K562 (cell line): Measurements from ENCODE around the gene MRPL58. TPM values are rescaled to one million over a fixed set of nuclear protein-coding genes. Genes with fewer than 3 reads are reported as not detected.

ENCODE experiments used
- FOXK2 ChIP-seq, 2 experiments: fragments of 450-650 bp; IDR thresholded peaks in 1 of 2; conservative IDR thresholded peaks in 1 of 2; 2 replicates each; pipeline ENCODE4 v1.6.1; 2016; ENCODE audit warnings: low read depth in 2 of 2, mild to moderate bottlenecking in 1 of 2
- KHSRP ChIP-seq: fragments of 450-650 bp; IDR thresholded peaks from 2 replicates; pipeline ENCODE4 v1.6.1; 2017
- MEF2A ChIP-seq: IDR thresholded peaks from 2 replicates; pipeline ENCODE4 v1.6.1; 2011; ENCODE audit warnings: low read depth, mild to moderate bottlenecking, low read length, moderate library complexity; ENCODE audit not compliant: control insufficient read depth
- RAD21 ChIP-seq, 2 experiments: fragments of 250-450 bp in 1 of 2; fragments of 450-650 bp in 1 of 2; sonication (Bioruptor Pico) in 1 of 2; formaldehyde crosslinking in 1 of 2; IDR thresholded peaks in 1 of 2; conservative IDR thresholded peaks in 1 of 2; 2 replicates each; pipeline versions ENCODE4 v1.4.0 to v1.8.0; 2020 to 2022; ENCODE audit warnings: mild to moderate bottlenecking in 2 of 2, moderate library complexity in 1 of 2
- RHOXF2B ChIP-seq: fragments of 250-450 bp; sonication (Bioruptor Pico); conservative IDR thresholded peaks from 2 replicates; pipeline ENCODE4 v1.5.1; 2021
- SAFB ChIP-seq: fragments of 200-400 bp; formaldehyde crosslinking; IDR thresholded peaks from 2 replicates; pipeline ENCODE4 v1.6.1; 2017; ENCODE audit warnings: low read depth, low read length, borderline replicate concordance
- SREBF1 ChIP-seq: fragments of 150-350 bp; IDR thresholded peaks from 2 replicates; pipeline ENCODE4 v1.6.1; 2014; ENCODE audit warnings: antibody characterized with exemption, low read depth, low read length, borderline replicate concordance
- TAF9B ChIP-seq: fragments of 450-650 bp; IDR thresholded peaks from 2 replicates; pipeline ENCODE4 v1.6.1; 2018; ENCODE audit warnings: mild to moderate bottlenecking; ENCODE audit not compliant: partially characterized antibody
- TCF7 ChIP-seq: sonication (generic); IDR thresholded peaks from 2 replicates; pipeline ENCODE4 v1.6.1; 2016; ENCODE audit warnings: antibody characterized with exemption, borderline replicate concordance
- TFAP4 ChIP-seq: sonication (generic); formaldehyde crosslinking; IDR thresholded peaks from 2 replicates; pipeline ENCODE4 v1.8.0; 2022; ENCODE audit warnings: missing genetic modification reagents, mild to moderate bottlenecking, moderate library complexity, borderline replicate concordance
- ZBTB17 ChIP-seq: fragments of 450-650 bp; formaldehyde crosslinking; IDR thresholded peaks from 2 replicates; pipeline ENCODE4 v1.4.0; 2020; ENCODE audit warnings: mild to moderate bottlenecking
- ZFX ChIP-seq: sonication (generic); formaldehyde crosslinking; IDR thresholded peaks from 2 replicates; pipeline ENCODE4 v1.8.0; 2022; ENCODE audit warnings: mild to moderate bottlenecking, missing genetic modification reagents, moderate library complexity
- polyA plus RNA-seq, 8 experiments: library from polyadenylated mRNA; depleted of rRNA in 4 of 8; stranded (reverse) in 5 of 8; unstranded in 3 of 8; fragments of >200 nt; fragmentation: Nextera tagmentation in 2 of 8; fragmentation: Illumina TruSeq in 1 of 8; extraction: Ambion mirVana in 2 of 8; extraction: Trizol in 1 of 8; gene quantifications; 2 replicates each; pipeline versions ENCODE4 v1.2.1 to v1.2.3, GENCODE V29; 2011 to 2014; ENCODE audit warnings: inconsistent platforms in 1 of 8, missing spikeins in 1 of 8
- total RNA-seq, 7 experiments: library from RNA; depleted of rRNA in 6 of 7; stranded (reverse); fragments of >200 nt in 6 of 7; fragmentation: Illumina TruSeq in 2 of 7; extraction: Trizol in 2 of 7; gene quantifications; 2 replicates each; pipeline versions ENCODE4 v1.2.1 to v1.2.3, GENCODE V29; 2011 to 2021; ENCODE audit warnings: low replicate concordance in 1 of 7
- TF ChIP-seq, protein P1 (sequence below): fragments of 450-650 bp; IDR thresholded peaks from 2 replicates; pipeline ENCODE4 v1.6.1; 2016; ENCODE audit warnings: mild to moderate bottlenecking, moderate library complexity

The MRPL58 gene
- total and polyA plus RNA-seq, 9 of the 15 experiments (the other 6 are each of a cell fraction or from before 2014, with no cell fraction given): 30.8 to 107 (median 72.4) TPM

DNA sequence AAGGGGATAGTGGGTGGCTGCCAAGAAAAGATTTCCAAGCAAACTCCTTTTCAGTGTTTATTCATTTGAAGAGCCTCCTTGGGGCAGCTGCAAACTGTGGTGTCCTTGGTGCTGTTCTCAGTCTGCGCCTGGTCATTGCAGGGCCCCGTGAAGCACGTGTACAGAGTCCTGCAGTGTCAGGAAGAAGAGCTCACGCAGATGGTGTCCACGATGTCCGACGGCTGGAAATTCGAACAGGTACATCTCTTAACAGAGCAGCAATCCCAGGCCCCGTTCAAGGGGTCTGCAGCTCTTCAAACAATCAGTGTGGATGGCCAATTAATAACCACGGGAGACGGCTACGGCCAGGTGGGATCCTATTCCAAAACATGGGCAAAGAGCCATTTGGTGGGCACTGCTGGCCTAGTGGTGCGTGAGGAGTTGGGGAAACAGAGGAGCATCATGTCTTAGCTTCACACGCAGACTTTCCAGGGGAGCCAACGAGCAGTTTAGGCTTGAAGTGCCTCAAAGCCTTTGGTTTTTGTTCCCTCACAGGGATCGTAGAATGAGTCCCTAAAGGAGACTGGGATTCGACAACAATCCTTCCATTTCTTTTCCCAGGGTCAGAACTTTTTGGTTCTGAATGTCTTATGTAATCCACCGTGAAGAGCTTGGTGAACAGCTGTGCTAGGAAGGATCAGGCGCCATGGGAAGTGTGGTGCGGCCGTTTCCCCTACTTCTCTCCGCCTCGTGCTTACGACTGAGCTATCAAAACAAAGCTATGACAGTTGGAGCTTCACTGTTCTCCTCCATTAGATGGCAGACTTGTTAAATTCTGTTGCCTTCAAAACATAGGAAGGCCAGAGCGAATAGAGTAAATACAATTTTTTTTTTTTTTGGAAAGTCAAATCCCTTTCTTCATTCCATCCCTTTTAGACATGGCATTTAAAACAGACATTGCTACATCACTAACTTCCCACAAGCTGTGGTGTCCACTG is 47.2 kb downstream of the MRPL58 start (continued):
- TF ChIP-seq ZFX (peak; percentile 14; the same call in 1 of the 2 replicates), ZBTB17 (CRISPR knock-in tag) (no peak), SAFB (no peak), RAD21 (CRISPR knock-in tag; conservative IDR thresholded peaks at IDR 0.05 in 1 of 2, IDR thresholded peaks at IDR 0.05 in 1 of 2) (peak; percentile 63 to 83), SREBF1 (no peak), RHOXF2B (CRISPR knock-in tag) (no peak), MEF2A (no peak), TCF7 (no peak), KHSRP (no peak), TAF9B (no peak), FOXK2 (conservative IDR thresholded peaks at IDR 0.05 in 1 of 2, IDR thresholded peaks at IDR 0.05 in 1 of 2; ENCODE audit: low read depth in 2 of 2) (peak; percentile 49 to 65; a peak in 2 of 4 replicates), TFAP4 (CRISPR knock-in tag) (peak; percentile 51; the same call in 1 of the 2 replicates)
- TF ChIP-seq, protein P1, sequence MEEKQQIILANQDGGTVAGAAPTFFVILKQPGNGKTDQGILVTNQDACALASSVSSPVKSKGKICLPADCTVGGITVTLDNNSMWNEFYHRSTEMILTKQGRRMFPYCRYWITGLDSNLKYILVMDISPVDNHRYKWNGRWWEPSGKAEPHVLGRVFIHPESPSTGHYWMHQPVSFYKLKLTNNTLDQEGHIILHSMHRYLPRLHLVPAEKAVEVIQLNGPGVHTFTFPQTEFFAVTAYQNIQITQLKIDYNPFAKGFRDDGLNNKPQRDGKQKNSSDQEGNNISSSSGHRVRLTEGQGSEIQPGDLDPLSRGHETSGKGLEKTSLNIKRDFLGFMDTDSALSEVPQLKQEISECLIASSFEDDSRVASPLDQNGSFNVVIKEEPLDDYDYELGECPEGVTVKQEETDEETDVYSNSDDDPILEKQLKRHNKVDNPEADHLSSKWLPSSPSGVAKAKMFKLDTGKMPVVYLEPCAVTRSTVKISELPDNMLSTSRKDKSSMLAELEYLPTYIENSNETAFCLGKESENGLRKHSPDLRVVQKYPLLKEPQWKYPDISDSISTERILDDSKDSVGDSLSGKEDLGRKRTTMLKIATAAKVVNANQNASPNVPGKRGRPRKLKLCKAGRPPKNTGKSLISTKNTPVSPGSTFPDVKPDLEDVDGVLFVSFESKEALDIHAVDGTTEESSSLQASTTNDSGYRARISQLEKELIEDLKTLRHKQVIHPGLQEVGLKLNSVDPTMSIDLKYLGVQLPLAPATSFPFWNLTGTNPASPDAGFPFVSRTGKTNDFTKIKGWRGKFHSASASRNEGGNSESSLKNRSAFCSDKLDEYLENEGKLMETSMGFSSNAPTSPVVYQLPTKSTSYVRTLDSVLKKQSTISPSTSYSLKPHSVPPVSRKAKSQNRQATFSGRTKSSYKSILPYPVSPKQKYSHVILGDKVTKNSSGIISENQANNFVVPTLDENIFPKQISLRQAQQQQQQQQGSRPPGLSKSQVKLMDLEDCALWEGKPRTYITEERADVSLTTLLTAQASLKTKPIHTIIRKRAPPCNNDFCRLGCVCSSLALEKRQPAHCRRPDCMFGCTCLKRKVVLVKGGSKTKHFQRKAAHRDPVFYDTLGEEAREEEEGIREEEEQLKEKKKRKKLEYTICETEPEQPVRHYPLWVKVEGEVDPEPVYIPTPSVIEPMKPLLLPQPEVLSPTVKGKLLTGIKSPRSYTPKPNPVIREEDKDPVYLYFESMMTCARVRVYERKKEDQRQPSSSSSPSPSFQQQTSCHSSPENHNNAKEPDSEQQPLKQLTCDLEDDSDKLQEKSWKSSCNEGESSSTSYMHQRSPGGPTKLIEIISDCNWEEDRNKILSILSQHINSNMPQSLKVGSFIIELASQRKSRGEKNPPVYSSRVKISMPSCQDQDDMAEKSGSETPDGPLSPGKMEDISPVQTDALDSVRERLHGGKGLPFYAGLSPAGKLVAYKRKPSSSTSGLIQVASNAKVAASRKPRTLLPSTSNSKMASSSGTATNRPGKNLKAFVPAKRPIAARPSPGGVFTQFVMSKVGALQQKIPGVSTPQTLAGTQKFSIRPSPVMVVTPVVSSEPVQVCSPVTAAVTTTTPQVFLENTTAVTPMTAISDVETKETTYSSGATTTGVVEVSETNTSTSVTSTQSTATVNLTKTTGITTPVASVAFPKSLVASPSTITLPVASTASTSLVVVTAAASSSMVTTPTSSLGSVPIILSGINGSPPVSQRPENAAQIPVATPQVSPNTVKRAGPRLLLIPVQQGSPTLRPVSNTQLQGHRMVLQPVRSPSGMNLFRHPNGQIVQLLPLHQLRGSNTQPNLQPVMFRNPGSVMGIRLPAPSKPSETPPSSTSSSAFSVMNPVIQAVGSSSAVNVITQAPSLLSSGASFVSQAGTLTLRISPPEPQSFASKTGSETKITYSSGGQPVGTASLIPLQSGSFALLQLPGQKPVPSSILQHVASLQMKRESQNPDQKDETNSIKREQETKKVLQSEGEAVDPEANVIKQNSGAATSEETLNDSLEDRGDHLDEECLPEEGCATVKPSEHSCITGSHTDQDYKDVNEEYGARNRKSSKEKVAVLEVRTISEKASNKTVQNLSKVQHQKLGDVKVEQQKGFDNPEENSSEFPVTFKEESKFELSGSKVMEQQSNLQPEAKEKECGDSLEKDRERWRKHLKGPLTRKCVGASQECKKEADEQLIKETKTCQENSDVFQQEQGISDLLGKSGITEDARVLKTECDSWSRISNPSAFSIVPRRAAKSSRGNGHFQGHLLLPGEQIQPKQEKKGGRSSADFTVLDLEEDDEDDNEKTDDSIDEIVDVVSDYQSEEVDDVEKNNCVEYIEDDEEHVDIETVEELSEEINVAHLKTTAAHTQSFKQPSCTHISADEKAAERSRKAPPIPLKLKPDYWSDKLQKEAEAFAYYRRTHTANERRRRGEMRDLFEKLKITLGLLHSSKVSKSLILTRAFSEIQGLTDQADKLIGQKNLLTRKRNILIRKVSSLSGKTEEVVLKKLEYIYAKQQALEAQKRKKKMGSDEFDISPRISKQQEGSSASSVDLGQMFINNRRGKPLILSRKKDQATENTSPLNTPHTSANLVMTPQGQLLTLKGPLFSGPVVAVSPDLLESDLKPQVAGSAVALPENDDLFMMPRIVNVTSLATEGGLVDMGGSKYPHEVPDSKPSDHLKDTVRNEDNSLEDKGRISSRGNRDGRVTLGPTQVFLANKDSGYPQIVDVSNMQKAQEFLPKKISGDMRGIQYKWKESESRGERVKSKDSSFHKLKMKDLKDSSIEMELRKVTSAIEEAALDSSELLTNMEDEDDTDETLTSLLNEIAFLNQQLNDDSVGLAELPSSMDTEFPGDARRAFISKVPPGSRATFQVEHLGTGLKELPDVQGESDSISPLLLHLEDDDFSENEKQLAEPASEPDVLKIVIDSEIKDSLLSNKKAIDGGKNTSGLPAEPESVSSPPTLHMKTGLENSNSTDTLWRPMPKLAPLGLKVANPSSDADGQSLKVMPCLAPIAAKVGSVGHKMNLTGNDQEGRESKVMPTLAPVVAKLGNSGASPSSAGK: 0 out of 2 replicates have a peak, but pooled peaks have one; percentile 23
